NCI-H128 (cell line): ENCODE data around the gene LMX1B.
"Not testable (repeated sequence)": the region's sequence is repeated elsewhere in the genome, so short reads cannot be mapped to it uniquely, and the experiment has no call there.

Source experiments
- DNase-seq: peaks from one replicate; lab custom pipeline; 2025; ENCODE audit not compliant: unreplicated experiment; lab: John Stamatoyannopoulos, UW

The LMX1B gene

GRCh38 chr9:126654124-126654523 is 40.4 kb downstream of the LMX1B start:
- no peak for DNase-seq

- DNase-seq: not testable (repeated sequence)
Measured at GRCh38 chr9:126656214-126656613, 42.5 kb downstream of the LMX1B start.

GRCh38 chr9:126658201-126658825 is 44.6 kb downstream of the LMX1B start:
- DNase-seq: no peak

- no peak for DNase-seq
Measured at GRCh38 chr9:126658956-126659555, 45.3 kb downstream of the LMX1B start.

GRCh38 chr9:126661122-126661520 is 47.4 kb downstream of the LMX1B start:
- no peak for DNase-seq

- no peak for DNase-seq
Measured at GRCh38 chr9:126661521-126662251, 48.0 kb downstream of the LMX1B start.

- no peak for DNase-seq
Measured at GRCh38 chr9:126663661-126664072, 49.9 kb downstream of the LMX1B start.

- DNase-seq: no peak
Measured at GRCh38 chr9:126664900-126665643, 51.3 kb downstream of the LMX1B start.

GRCh38 chr9:126665644-126666035 is 51.9 kb downstream of the LMX1B start:
- DNase-seq: no peak

GRCh38 chr9:126666155-126666803 is 52.6 kb downstream of the LMX1B start:
- DNase-seq: no peak

- DNase-seq: no peak
Measured at GRCh38 chr9:126667190-126668055, 53.7 kb downstream of the LMX1B start.

GRCh38 chr9:126668058-126668457 is 54.3 kb downstream of the LMX1B start:
- no peak for DNase-seq

- no peak for DNase-seq
Measured at GRCh38 chr9:126669108-126669507, 55.4 kb downstream of the LMX1B start.

- DNase-seq: no peak
Measured at GRCh38 chr9:126670270-126670669, 56.5 kb downstream of the LMX1B start.

GRCh38 chr9:126671381-126671831 is 57.7 kb downstream of the LMX1B start:
- no peak for DNase-seq

- no peak for DNase-seq
Measured at GRCh38 chr9:126671983-126672382, 58.3 kb downstream of the LMX1B start.

- DNase-seq: no peak
Measured at GRCh38 chr9:126672634-126673284, 59.0 kb downstream of the LMX1B start.

GRCh38 chr9:126673689-126674364 is 60.1 kb downstream of the LMX1B start:
- DNase-seq: no peak
